Measurements from ENCODE around the gene PLD6.
"Not testable (repeated sequence)": the region's sequence is repeated elsewhere in the genome, so short reads cannot be mapped to it uniquely, and the experiment has no call there.

PLD6 gene

DNA sequence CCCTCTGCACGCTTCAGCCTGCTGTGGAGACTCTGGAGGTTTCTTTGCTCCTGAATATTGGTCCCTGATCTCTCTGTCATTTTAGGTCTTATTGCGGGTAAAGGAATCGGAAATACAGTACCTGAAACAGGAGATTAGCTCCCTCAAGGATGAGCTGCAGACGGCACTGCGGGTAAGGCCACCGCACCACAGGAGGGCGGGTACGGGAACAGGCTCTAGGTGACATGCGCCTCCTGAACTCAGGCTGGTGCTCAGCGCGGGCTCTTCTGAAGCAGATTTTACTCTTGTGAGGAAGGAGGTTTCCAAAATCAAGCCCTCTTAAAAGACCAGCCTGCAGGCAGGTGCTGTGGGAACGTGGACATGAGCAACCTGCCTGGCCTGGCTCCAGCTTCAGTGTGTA lies 29.8 kb downstream of the PLD6 start:
- no peak for DNase-seq (ENCODE audit: low read depth)

DNA sequence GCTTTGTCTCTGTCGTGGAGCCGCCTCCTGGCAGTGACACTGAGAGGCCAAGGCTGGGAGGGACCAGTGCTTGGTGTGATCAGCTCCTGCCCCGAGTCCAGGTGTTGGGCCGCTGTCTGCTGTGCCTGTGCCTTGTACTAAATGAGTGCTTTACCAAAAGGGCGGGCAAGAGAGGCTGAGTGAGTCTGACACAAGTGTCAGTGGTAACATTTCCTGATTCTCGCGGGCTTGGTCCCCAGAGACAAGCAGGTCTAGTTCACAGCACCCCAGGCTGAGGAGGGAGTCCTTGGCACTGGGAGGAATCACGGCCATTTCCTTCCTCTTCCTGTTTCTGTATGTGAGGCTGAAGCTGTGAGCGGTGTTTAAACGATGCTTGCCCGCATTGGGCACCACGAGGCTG lies 30.2 kb downstream of the PLD6 start:
- DNase-seq (ENCODE audit: low read depth): no peak

DNA sequence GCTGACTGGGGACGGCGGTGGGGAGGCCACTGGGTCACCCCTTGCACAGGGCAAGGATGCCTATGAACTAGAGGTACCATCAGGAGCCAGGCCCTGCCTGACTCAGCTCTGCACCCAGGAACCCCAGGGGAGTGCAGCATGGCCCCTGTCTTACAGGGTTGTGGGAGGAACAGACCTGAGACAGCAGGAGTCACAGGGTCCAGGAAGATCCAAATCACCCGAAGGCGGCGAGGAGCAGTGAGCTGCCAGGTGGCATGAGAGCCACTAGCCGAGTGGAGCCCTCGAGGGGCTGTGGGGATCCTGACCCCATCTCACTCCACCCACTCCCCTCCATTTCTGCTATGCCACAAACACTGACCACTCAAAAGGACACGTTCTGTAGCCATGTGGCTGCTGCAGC lies 30.8 kb downstream of the PLD6 start:
- DNase-seq (ENCODE audit: low read depth): no peak

DNA sequence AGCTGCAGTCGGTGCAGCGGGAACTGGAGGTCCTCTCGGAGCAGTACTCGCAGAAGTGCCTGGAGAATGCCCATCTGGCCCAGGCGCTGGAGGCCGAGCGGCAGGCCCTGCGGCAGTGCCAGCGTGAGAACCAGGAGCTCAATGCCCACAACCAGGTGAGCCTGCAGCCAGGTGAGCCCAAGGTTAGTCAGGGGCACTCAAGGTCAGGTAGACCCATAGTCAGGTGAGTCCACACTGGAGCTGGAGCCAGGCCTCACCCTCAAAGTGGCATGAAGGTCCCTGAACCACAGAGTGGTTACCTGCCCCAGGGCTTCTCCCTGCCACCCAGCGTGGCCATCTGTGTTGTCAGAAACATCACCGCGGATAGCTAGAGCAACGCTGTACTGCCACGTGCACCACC lies 32.2 kb downstream of the PLD6 start:
- DNase-seq (ENCODE audit: low read depth): no peak

DNA sequence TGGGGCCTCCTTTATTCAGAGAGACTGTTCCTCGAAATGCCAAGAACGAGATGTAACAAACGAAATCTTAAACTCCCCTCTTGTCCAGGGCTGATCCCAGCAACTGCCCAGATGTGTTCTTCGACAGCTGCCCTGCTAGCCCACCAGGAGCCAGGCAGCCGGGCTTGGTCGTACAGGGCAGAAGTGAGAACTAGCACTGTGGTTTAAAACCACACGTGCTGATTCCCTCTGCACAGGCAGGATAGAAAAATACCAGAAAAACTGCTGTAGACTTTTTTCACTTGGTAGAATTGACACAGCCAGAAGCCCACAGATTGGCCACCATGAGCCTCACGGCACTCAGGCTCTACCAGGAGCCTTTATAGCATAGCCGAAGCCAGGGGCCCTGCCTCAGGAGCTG lies 33.1 kb downstream of the PLD6 start:
- DNase-seq (ENCODE audit: low read depth): no peak

DNA sequence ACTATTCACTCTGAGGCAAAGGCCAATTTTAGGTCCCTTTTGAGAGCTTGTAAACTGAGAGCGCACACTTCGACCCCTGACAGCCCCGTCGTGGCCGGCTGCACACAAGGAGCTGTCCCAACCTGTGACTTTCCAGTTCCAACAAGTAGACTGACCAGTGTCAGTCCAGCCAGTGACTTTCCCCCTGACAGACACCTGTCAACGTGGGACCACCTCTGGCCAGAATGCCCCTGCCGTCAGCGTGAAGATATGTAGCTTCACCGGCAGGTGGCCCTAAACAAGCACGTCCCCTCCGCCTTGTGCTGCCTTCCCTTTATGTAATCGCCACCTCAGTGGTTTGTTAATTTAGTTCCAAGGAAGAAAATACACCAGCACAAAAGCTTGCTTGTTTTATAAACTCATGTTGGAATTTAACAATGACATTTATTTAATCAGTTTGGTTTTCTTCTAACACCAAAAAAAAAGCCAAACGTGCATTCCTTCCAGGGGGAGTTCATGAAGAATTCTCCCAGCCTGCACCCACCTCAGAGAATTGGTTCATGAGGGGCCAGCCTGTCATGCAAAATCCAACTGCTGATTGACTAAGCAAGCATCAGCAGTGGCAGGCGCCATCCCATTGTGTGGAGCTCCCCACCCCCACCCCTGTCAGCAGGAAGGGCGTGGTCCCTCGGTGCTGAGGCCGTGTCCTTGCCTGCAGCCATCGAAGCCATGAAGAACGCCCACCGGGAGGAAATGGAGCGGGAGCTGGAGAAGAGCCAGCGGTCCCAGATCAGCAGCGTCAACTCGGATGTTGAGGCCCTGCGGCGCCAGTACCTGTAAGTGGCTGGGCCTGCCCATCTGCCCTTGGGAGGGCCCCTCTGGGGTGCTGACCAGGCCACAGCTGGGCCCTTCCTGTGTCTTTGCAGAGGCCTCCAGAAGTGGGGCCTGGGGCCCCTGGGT lies 33.9 kb downstream of the PLD6 start:
- DNase-seq (ENCODE audit: low read depth): no peak

DNA sequence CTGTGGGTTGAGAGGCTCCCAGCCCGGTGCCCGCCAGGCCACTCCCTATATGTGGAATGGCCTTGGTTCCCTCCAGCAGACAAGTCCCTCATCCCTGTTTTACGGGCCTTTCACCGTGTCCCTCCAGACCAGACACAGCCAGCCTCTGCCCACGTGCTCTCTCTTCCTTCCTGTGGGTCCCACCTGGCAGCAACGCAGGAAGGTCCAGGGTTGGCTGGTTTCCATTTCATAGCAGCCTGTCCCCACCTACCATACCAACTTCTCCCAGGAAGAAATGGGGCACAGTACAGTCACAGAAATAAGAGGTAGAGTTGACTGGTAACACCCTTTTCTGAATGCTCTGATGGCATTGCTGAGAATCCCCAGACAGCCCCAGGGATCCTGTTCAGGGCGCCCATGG lies 34.9 kb downstream of the PLD6 start:
- DNase-seq (ENCODE audit: low read depth): no peak

DNA sequence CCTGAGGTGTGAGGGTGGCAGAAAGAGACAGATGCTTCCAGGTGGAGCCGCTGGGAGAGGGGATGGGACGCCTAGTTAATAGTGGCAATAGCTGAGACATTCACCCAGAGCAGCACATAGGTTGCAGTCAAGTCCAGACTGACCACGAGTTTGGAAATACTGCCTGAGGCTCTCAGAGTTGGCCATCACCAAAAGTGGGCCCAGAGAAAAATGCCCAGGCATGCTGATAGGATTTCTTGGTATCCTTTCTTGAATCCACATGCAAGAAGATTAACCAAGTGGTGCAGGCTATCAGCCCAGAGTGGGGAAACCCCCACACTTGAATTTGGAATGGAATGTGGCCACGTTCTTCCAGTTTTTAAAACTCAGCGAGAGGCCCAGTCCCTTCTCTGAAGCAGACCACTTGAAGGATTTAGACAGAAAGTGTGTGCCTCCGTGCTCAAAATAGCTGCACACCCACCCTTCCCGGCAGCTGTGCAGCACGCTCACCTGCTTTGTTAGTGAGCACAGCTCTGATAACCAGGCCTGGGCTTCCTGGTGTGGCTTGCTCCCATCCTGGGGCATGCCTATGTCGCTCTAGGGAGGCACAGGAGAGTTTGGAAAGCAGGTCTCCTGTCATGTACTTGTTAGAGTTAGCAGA lies 35.7 kb downstream of the PLD6 start:
- DNase-seq (ENCODE audit: low read depth): no peak

DNA sequence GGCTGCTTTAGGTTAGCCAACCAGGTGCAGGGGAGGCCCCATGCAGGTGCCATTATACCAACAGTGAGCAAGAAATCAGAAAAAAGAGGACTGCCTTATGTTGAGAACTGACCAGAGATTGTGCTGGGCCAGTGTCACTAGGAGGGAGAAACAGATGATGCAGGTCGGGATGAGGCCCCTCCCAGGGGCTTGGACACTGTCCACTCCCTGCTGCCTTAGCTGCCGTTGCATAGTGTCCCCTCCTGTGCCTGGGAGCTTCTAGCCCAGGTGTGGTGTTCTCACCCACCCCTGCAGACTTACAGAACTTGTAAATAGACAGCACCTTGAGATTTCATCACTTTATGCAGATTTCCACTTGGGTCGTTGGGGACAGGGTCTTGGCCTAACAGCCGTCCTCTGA lies 36.7 kb downstream of the PLD6 start:
- DNase-seq (ENCODE audit: low read depth): no peak

DNA sequence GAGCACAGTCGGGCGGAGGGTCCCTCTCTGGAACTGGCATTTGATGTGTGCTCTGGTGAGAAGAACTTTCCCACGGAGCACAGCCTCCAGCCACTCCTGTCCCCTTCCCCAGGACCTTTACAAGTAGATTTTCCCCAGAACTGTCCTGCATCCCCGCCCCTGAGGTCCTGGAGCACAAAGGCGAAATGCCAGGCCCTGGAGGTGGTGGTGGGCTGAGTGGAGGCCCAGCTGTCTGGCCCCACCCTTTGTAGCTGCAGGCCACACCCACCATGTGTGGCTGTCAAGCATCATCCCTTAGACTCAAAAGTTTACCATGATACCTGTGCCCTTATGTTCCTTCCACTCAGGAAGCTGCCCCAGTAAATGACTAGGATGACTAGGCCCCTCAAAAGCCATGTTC lies 37.7 kb downstream of the PLD6 start:
- no peak for DNase-seq (ENCODE audit: low read depth)

DNA sequence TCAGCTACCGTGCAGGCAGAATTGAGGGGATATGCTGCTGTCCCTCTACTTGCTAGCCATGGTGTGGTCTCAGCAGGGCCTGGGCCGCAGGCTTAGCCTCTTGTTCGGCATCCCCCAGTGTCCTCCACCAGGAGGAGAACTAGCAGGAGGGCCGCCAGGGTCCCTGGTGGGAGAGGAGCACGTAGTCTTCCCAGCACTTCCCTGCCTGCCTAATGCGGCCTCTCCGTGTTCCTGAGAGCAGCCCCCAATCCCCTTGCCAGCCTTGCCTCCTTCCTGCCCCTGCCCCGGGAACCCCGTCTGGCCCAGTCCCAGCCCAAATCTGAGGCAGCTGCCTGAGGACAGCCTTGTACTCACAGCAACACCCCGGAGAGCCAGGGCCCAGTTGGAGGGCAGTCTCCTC lies 38.1 kb downstream of the PLD6 start:
- no peak for DNase-seq (ENCODE audit: low read depth)

DNA sequence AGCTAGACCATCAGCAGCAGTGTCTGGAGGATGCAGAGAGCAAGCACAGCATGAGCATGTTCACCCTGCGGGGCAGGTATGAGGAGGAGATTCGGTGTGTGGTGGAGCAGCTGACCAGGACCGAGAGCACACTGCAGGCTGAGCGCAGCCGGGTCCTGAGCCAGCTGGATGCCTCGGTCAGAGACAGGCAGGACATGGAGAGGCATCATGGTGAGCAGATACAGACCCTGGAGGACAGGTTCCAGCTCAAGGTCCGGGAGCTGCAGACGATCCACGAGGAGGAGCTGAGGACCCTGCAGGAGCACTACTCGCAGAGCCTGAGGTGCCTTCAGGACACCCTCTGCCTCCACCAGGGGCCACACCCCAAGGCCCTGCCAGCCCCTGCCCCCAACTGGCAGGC lies 38.8 kb downstream of the PLD6 start:
- no peak for DNase-seq (ENCODE audit: low read depth)

DNA sequence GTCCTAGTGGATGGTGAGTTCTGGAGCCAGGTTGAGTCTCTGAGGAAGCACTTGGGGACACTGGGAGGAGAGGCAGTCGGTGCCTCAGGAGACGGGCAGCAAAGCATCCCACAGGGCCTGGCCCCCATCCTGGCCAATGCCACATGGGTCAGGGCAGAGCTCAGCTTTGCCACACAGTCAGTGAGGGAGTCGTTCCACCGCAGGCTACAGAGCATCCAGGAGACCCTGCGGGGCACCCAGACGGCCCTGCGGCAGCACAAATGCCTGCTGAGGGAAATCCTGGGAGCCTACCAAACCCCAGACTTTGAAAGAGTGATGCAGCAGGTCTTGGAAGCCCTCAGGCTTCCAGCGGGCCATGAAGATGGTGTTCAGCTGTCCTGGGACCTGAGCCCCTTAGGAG lies 39.7 kb downstream of the PLD6 start:
- DNase-seq (ENCODE audit: low read depth): no peak

DNA sequence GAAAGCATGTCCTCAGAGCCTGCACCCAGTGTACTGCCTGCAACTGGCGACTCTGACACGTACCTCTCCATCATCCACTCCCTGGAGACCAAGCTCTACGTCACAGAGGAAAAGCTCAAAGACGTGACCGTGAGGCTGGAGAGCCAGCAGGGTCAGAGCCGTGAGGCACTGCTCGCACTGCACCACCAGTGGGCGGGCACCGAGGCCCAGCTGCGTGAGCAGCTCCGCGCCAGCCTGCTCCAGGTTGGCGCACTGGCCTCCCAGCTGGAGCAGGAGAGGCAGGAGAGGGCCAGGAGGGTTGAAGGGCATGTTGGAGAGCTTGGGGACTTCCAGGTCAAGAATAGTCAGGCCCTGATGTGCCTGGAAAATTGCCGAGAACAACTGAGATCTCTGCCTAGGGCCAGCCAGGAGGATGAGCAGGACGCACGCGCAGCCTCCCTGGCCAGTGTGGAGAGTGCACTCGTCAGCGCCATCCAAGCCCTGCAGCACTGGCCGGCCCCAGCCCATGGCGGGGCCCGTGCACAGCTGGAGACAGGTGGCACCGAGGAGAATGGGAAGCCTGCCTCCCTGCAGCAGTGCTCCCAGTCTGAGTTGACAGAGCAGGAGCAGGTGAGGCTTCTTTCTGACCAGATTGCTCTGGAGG lies 40.3 kb downstream of the PLD6 start:
- DNase-seq (ENCODE audit: low read depth): no peak

DNA sequence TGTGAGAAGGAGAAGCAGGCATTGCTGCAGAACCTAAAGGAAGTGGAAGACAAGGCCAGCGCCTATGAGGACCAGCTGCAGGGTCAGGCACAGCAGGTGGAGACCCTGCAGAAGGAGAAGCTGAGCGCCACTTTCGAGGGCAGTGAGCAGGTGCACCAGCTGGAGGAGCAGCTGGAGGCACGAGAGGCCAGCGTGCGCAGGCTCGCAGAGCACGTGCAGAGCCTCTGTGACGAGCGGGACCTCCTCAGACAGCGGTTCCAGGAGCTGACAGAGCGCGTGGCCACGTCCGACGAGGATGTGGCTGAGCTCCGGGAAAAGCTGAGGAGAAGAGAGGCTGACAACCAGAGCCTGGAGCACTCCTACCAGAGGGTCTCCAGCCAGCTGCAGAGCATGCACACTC lies 41.5 kb downstream of the PLD6 start:
- DNase-seq (ENCODE audit: low read depth): no peak

DNA sequence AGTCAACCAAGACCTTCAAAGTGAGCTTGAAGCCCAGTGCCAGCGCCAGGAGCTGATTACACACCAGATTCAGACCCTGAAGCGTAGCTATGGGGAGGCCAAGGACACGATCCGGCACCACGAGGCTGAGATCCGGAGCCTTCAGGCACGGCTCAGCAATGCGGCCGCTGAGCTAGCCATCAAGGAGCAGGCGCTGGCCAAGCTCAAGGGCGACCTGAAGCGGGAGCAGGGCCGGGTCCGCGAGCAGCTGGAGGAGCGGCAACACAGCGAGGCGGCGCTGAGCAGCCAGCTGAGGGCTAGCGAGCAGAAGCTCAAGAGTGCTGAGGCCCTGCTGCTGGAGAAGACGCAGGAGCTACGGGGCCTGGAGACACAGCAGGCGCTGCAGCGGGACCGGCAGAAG lies 42.0 kb downstream of the PLD6 start:
- no peak for DNase-seq (ENCODE audit: low read depth)

DNA sequence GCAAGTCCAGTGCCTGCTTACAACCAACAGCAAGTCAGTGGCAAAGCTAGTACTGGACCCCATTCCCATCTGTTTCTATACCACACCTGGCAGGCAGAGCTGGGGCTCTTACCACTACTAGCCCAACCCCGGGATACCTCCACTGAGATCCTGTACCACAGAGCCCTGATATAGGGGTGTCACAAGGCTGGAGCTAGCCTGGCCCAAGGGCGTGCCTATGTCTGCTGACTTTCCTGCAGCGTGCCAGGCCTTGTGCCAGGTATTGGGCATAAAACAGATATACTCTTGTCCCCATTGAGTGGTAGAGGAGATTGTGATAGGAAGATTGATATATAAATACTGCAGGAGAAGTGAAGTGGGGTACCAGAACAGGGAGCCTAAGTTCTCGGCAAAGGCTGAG lies 44.4 kb downstream of the PLD6 start:
- no peak for DNase-seq (ENCODE audit: low read depth)

DNA sequence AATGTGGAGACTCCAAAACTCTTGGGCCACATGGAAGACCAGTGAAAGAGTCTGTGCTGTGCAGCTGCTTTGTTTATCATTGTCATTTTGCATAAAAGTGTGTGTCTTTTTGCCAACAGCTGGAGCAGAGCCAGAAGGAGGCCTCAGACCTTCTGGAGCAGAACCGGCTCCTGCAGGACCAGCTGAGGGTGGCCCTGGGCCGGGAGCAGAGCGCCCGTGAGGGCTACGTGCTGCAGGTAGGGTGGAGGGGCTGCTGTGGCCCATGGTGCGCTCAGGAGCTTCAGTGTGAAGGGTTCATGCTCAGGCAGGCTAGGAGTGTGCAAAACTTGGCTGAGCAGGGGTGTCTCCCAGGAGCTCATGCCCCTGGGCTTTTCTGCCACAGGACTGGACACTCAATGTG lies 45.0 kb downstream of the PLD6 start:
- no peak for DNase-seq (ENCODE audit: low read depth)

DNA sequence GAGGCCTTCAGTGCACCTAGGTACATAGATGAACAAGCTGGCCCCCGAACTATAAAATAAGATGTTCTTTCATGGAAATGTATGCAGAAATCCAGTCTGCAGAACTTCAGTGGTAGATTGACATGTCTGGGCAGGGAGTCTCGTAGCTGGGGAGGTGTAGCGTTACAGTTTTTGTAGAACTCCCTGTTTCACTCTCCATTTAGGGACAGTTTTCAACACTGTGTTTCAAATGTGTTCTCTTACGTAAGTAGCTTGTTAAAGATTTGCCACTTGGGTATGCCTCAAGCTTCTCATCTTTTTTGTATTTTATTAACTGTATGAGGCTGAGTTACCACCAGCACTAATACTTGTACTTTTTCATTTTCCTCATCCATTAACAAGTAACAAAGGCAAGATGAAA lies 46.6 kb downstream of the PLD6 start:
- no peak for DNase-seq (ENCODE audit: low read depth)

DNA sequence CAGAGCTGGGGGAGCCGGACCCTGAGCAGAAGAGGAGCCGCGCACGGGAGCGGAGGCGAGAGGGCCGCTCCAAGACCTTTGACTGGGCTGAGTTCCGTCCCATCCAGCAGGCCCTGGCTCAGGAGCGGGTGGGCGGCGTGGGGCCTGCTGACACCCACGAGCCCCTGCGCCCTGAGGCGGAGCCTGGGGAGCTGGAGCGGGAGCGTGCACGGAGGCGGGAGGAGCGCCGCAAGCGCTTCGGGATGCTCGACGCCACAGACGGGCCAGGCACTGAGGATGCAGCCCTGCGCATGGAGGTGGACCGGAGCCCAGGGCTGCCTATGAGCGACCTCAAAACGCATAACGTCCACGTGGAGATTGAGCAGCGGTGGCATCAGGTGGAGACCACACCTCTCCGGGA lies 47.6 kb downstream of the PLD6 start:
- not testable (repeated sequence) for DNase-seq (ENCODE audit: low read depth)

DNA sequence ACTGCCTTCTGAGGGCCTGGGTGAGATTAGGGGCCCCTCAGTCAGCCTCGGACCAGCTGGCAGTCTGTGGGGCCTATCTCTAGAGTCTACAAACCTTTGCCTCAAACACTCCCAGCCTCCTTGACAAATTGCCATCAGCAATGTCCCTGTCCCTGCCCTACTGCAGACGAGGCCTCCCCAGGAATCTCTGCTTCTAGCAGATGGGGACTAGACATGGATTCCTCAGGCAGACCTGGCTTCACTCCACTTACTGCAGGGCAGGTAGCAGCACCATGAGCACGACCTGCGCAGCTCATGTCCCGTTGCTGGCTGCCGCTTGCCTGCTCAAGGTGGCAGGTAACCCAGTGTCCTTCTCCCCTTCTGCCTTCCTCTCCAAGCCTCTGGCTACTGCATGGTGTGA lies 49.1 kb downstream of the PLD6 start:
- DNase-seq (ENCODE audit: low read depth): no peak

DNA sequence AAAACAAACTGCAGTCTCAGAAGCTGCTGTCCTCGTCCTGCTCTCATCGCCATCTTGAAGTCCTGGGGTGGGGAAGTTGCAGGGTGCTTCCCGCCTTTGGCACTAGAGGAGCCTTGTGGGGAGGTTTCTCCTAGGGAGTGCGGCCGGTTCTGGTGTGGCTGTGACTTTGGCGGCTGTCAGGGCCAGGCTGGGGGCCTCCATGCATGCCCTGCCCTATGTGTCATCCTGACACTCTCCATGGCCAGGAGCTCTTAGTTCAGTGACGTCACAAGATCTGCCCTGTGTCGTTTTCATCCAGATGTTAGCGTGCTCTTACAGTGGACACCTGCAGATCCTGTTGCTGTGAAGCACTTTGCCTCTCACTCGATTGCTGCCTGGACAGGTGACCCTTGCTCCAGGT lies 49.6 kb downstream of the PLD6 start:
- no peak for DNase-seq (ENCODE audit: low read depth)

DNA sequence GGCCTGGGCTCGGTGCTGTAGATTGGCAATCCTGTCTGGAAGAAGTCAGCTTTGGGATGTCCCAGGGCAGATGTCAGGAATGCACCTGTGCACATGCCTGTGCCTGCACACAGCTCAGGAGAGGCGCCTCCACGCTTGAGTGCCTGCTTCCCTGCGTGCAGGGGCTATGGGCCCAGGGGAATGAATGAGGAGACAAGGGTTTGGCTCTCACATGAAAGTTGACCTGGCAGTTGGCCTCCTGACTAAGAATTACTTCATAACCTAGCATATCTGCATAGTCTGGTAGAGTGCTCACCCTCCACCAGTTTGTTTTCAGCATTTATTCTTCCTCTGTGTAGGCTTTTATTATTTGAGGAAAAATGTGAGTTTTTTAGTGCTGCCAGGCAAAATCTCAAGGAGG lies 50.0 kb downstream of the PLD6 start:
- DNase-seq (ENCODE audit: low read depth): peak; percentile 64

Data from iris pigment epithelial cell (primary cell).